Skeletal muscle tissue (tissue), 4 donors: ENCODE data around the gene CD209. TPM values are rescaled to one million over a fixed set of nuclear protein-coding genes. Genes with fewer than 3 reads are reported as not detected.

Experiments used
- H3K27ac ChIP-seq: one replicate; pipeline ENCODE4 v1.7.0; 2013; ENCODE audit warnings: mild to moderate bottlenecking, low read depth, low read length, inconsistent platforms
- H3K27me3 ChIP-seq, 3 donors: one replicate each; pipeline ENCODE4 v1.7.0; 2013; ENCODE audit warnings: low read length in 3 of 3; ENCODE audit not compliant: control insufficient read depth in 3 of 3, insufficient read depth in 3 of 3
- H3K36me3 ChIP-seq, 3 donors: one replicate each; pipeline ENCODE4 v1.7.0; 2013; ENCODE audit warnings: low read length in 3 of 3; ENCODE audit not compliant: control insufficient read depth in 3 of 3, insufficient read depth in 3 of 3
- H3K4me1 ChIP-seq, 3 donors: one replicate each; pipeline ENCODE4 v1.7.0; 2013; ENCODE audit warnings: low read length in 3 of 3, mild to moderate bottlenecking in 3 of 3; ENCODE audit not compliant: control insufficient read depth in 3 of 3, insufficient read depth in 3 of 3
- H3K4me3 ChIP-seq, 3 donors: one replicate each; pipeline ENCODE4 v1.7.0; 2013; ENCODE audit warnings: low read length in 3 of 3
- H3K9ac ChIP-seq, 3 donors: one replicate each; pipeline ENCODE4 v1.7.0; 2013; ENCODE audit warnings: low read length in 3 of 3, mild to moderate bottlenecking in 3 of 3, moderate library complexity in 2 of 3, low read depth in 1 of 3
- H3K9me3 ChIP-seq, 3 donors: one replicate each; pipeline ENCODE4 v1.7.0; 2013; ENCODE audit warnings: low read length in 3 of 3; ENCODE audit not compliant: control insufficient read depth in 3 of 3
- total RNA-seq: library from RNA; depleted of rRNA; stranded (reverse); fragments of >200 nt; gene quantifications from one replicate; pipeline ENCODE4 v1.2.3, GENCODE V29; 2014
- donor health status: Osteomylitis.

The CD209 gene
- total RNA-seq, 1 donor from 2014 or later: 5.2 TPM

GRCh38 chr19:7731615-7732014 lies 15.7 kb downstream of the CD209 start:
- Histone ChIP-seq H3K4me3 (no peak overlapping the region), H3K9me3 (no peaks in the 10 kb centered on the region), H3K36me3 (no peaks in the 10 kb centered on the region), H3K27ac (no peak overlapping the region), H3K9ac (no peak overlapping the region), H3K4me1 (no peaks in the 10 kb centered on the region), H3K27me3 (peaks cover 37 to 47% (median 42%) of the 10 kb centered on the region in 3 donors)

GRCh38 chr19:7731218-7731595 lies 16.1 kb downstream of the CD209 start:
- no peak overlapping the region for H3K27ac ChIP-seq
- no peak overlapping the region for H3K4me3 ChIP-seq
- H3K4me1 ChIP-seq: no peaks in the 10 kb centered on the region
- H3K9ac ChIP-seq: no peak overlapping the region
- H3K36me3 ChIP-seq: no peaks in the 10 kb centered on the region
- no peaks in the 10 kb centered on the region for H3K9me3 ChIP-seq
- H3K27me3 ChIP-seq: peaks cover 37 to 47% (median 42%) of the 10 kb centered on the region in 3 donors

- Histone ChIP-seq H3K27me3 (peaks cover 37 to 47% (median 42%) of the 10 kb centered on the region in 3 donors), H3K36me3 (no peaks in the 10 kb centered on the region), H3K4me3 (no peak overlapping the region), H3K9ac (no peak overlapping the region), H3K27ac (no peak overlapping the region), H3K9me3 (no peaks in the 10 kb centered on the region), H3K4me1 (no peaks in the 10 kb centered on the region)
Measured at GRCh38 chr19:7730286-7731217, 16.8 kb downstream of the CD209 start.

- no peaks in the 10 kb centered on the region for H3K9me3 ChIP-seq
Measured at GRCh38 chr19:7729831-7730285, 17.5 kb downstream of the CD209 start.

GRCh38 chr19:7729211-7729610 lies 18.1 kb downstream of the CD209 start:
- H3K4me3 ChIP-seq: no peak overlapping the region
- H3K4me1 ChIP-seq: no peaks in the 10 kb centered on the region
- H3K36me3 ChIP-seq: no peaks in the 10 kb centered on the region
- H3K9ac ChIP-seq: no peak overlapping the region
- H3K27ac ChIP-seq: no peak overlapping the region
- no peaks in the 10 kb centered on the region for H3K9me3 ChIP-seq
- peaks cover 37 to 47% (median 39%) of the 10 kb centered on the region in 3 donors for H3K27me3 ChIP-seq

More at GRCh38 chr19:7729831-7730285, 17.5 kb downstream of the CD209 start:
- peaks cover 37 to 47% (median 42%) of the 10 kb centered on the region in 3 donors for H3K27me3 ChIP-seq
- H3K4me3 ChIP-seq: no peak overlapping the region
- H3K27ac ChIP-seq: no peak overlapping the region
- H3K4me1 ChIP-seq: no peaks in the 10 kb centered on the region
- no peaks in the 10 kb centered on the region for H3K36me3 ChIP-seq
- no peak overlapping the region for H3K9ac ChIP-seq

- no peaks in the 10 kb centered on the region for H3K9me3 ChIP-seq
- H3K36me3 ChIP-seq: no peaks in the 10 kb centered on the region
- no peak overlapping the region for H3K9ac ChIP-seq
- H3K4me3 ChIP-seq: no peak overlapping the region
- no peaks in the 10 kb centered on the region for H3K4me1 ChIP-seq
- H3K27me3 ChIP-seq: peaks cover 27 to 33% (median 29%) of the 10 kb centered on the region in 3 donors
- H3K27ac ChIP-seq: no peak overlapping the region
Measured at GRCh38 chr19:7725791-7726190, 21.5 kb downstream of the CD209 start.

GRCh38 chr19:7722231-7722651 lies 25.1 kb downstream of the CD209 start:
- Histone ChIP-seq H3K9me3 (no peaks in the 10 kb centered on the region), H3K4me3 (no peak overlapping the region), H3K36me3 (no peaks in the 10 kb centered on the region), H3K9ac (no peak overlapping the region), H3K4me1 (no peaks in the 10 kb centered on the region), H3K27me3 (peaks cover 0 to 6% (median 4%) of the 10 kb centered on the region in 3 donors), H3K27ac (no peak overlapping the region)

GRCh38 chr19:7720351-7720750 lies 27.0 kb downstream of the CD209 start:
- H3K27ac ChIP-seq: no peak overlapping the region
- H3K36me3 ChIP-seq: no peaks in the 10 kb centered on the region
- peaks cover 0 to 6% (median 4%) of the 10 kb centered on the region in 3 donors for H3K27me3 ChIP-seq
- H3K4me1 ChIP-seq: no peaks in the 10 kb centered on the region
- no peak overlapping the region for H3K9ac ChIP-seq
- no peak overlapping the region for H3K4me3 ChIP-seq
- peaks cover 0 to 5% (median 0%) of the 10 kb centered on the region in 3 donors for H3K9me3 ChIP-seq

- Histone ChIP-seq H3K9ac (no peak overlapping the region), H3K27me3 (peaks cover 0 to 6% (median 4%) of the 10 kb centered on the region in 3 donors)
Measured at GRCh38 chr19:7718668-7719067, 28.7 kb downstream of the CD209 start.

GRCh38 chr19:7716762-7717161 lies 30.6 kb downstream of the CD209 start:
- peaks cover 0 to 5% (median 0%) of the 10 kb centered on the region in 3 donors for H3K9me3 ChIP-seq
- H3K4me1 ChIP-seq: no peaks in the 10 kb centered on the region
- no peak overlapping the region for H3K27ac ChIP-seq
- H3K27me3 ChIP-seq: no peaks in the 10 kb centered on the region
- H3K36me3 ChIP-seq: no peaks in the 10 kb centered on the region
- H3K9ac ChIP-seq: no peak overlapping the region
- no peak overlapping the region for H3K4me3 ChIP-seq

More at GRCh38 chr19:7718668-7719067, 28.7 kb downstream of the CD209 start:
- peaks cover 0 to 5% (median 0%) of the 10 kb centered on the region in 3 donors for H3K9me3 ChIP-seq
- H3K4me3 ChIP-seq: no peak overlapping the region
- no peaks in the 10 kb centered on the region for H3K4me1 ChIP-seq
- H3K27ac ChIP-seq: no peak overlapping the region
- no peaks in the 10 kb centered on the region for H3K36me3 ChIP-seq
